H1 (cell line): Measurements from ENCODE around the gene ANKRD31. TPM values are rescaled to one million over a fixed set of nuclear protein-coding genes. Genes with fewer than 3 reads are reported as not detected.

Source experiments
- CTCF ChIA-PET: fragments of 300-600 bp; sonication (Branson Sonifier 250); formaldehyde crosslinking; loops from one replicate; lab custom pipeline; 2021; ENCODE audit not compliant: partially characterized antibody; lab: Charles Lee
- POLR2A ChIA-PET: fragments of 300-600 bp; sonication (Branson Sonifier 250); formaldehyde crosslinking; loops from one replicate; lab custom pipeline; 2021; ENCODE audit warnings: inconsistent platforms; ENCODE audit not compliant: partially characterized antibody; lab: Charles Lee
- DNase-seq, 2 experiments: peaks; one replicate each; pipeline versions ENCODE4 v3.0.0 to v3.0.0-alpha.2; 2010 to 2022; ENCODE audit warnings: low spot score in 2 of 2, low read depth in 1 of 2, mixed read lengths in 1 of 2
- FAIRE-seq: peaks from 2 replicates; lab custom pipeline; 2011; peaks lifted over from hg19 to GRCh38; lab: Jason Lieb, UNC
- H2AFZ ChIP-seq: 2 replicates; pipeline ENCODE4 v1.8.1; 2012; ENCODE audit warnings: low read length, inconsistent platforms
- H2AK5ac ChIP-seq: 2 replicates; pipeline ENCODE4 v1.6.1; 2013; ENCODE audit warnings: low read depth, low read length
- H2BK120ac ChIP-seq: replicated peaks from 2 replicates; pipeline ENCODE3; 2013; ENCODE audit warnings: low read depth, low read length, inconsistent platforms
- H2BK12ac ChIP-seq: 2 replicates; pipeline ENCODE4 v1.6.1; 2013; ENCODE audit warnings: low read depth, low read length
- H2BK15ac ChIP-seq: 2 replicates; pipeline ENCODE4 v1.6.1; 2013; ENCODE audit warnings: low read length
- H2BK20ac ChIP-seq: 2 replicates; pipeline ENCODE4 v1.6.1; 2013; ENCODE audit warnings: low read length
- H2BK5ac ChIP-seq: 2 replicates; pipeline ENCODE4 v1.6.1; 2013; ENCODE audit warnings: low read depth, low read length
- H3K14ac ChIP-seq: 2 replicates; pipeline ENCODE4 v1.6.1; 2013; ENCODE audit warnings: inconsistent platforms; ENCODE audit not compliant: insufficient read length
- H3K18ac ChIP-seq: 2 replicates; pipeline ENCODE4 v1.6.1; 2013; ENCODE audit warnings: low read length; ENCODE audit errors: extremely low read depth
- H3K23ac ChIP-seq: 2 replicates; pipeline ENCODE4 v1.6.1; 2013; ENCODE audit warnings: inconsistent platforms; ENCODE audit not compliant: insufficient read length
- H3K23me2 ChIP-seq: 2 replicates; pipeline ENCODE4 v1.6.1; 2013; ENCODE audit warnings: low read depth, low read length
- H3K27ac ChIP-seq: 2 replicates; pipeline ENCODE4 v1.6.1; 2011; ENCODE audit warnings: low read depth, low read length, inconsistent platforms
- H3K27me3 ChIP-seq, 4 experiments: replicated peaks in 1 of 4; 1 replicate in 1 of 4; 2 replicates in 3 of 4; pipeline versions ENCODE4 v1.6.1 to v1.8.1; 2011 to 2013; ENCODE audit warnings: low read length in 3 of 4, mild to moderate bottlenecking in 3 of 4, inconsistent platforms in 2 of 4, mixed read lengths in 2 of 4, moderate library complexity in 1 of 4; ENCODE audit not compliant: control insufficient read depth in 3 of 4, insufficient read depth in 3 of 4; ENCODE audit errors: extremely low read depth in 1 of 4
- H3K36me3 ChIP-seq, 4 experiments: 2 replicates each; pipeline versions ENCODE4 v1.6.1 to v1.8.1; 2011 to 2013; ENCODE audit warnings: mild to moderate bottlenecking in 4 of 4, low read length in 3 of 4, moderate library complexity in 2 of 4, control low read depth in 1 of 4, inconsistent platforms in 1 of 4; ENCODE audit not compliant: insufficient read depth in 4 of 4, control insufficient read depth in 2 of 4
- H3K4ac ChIP-seq: replicated peaks from 2 replicates; pipeline ENCODE3; 2013; ENCODE audit warnings: low read length, low read depth, mixed read lengths, inconsistent platforms; ENCODE audit not compliant: insufficient read length
- H3K4me1 ChIP-seq, 4 experiments: replicated peaks in 1 of 4; 1 replicate in 1 of 4; 2 replicates in 3 of 4; pipeline versions ENCODE4 v1.6.1 to v1.8.1; 2011 to 2013; ENCODE audit warnings: low read length in 3 of 4, inconsistent platforms in 2 of 4, mixed read lengths in 1 of 4; ENCODE audit not compliant: insufficient read depth in 4 of 4, control insufficient read depth in 3 of 4
- H3K4me2 ChIP-seq, 2 experiments: 2 replicates each; pipeline versions ENCODE4 v1.6.1 to v1.8.1; 2011 to 2013; ENCODE audit warnings: low read depth in 2 of 2, low read length in 2 of 2, control low read depth in 1 of 2, inconsistent platforms in 1 of 2, mild to moderate bottlenecking in 1 of 2; ENCODE audit not compliant: insufficient read depth in 1 of 2
- H3K4me3 ChIP-seq, 4 experiments: fragments of 200-600, 300-600 bp in 1 of 4; sonication (generic), shearing (Covaris generic), sonication (Bioruptor Twin) in 1 of 4; 2 replicates each; pipeline versions ENCODE4 v1.5.1 to v1.8.1; 2011 to 2016; ENCODE audit warnings: low read length in 4 of 4, low read depth in 3 of 4, control low read depth in 2 of 4, inconsistent platforms in 2 of 4, mild to moderate bottlenecking in 2 of 4, mixed read lengths in 1 of 4, moderate library complexity in 1 of 4; ENCODE audit not compliant: insufficient read depth in 2 of 4; ENCODE audit errors: extremely low read depth in 1 of 4
- H3K56ac ChIP-seq: replicated peaks from 2 replicates; pipeline ENCODE3; 2013; ENCODE audit warnings: low read depth, mild to moderate bottlenecking, mixed read lengths, low read length, inconsistent platforms; ENCODE audit not compliant: insufficient read length
- H3K79me1 ChIP-seq: 2 replicates; pipeline ENCODE4 v1.6.1; 2013; ENCODE audit warnings: low read depth, low read length, control low read depth
- H3K79me2 ChIP-seq, 2 experiments: 2 replicates each; pipeline versions ENCODE4 v1.6.1 to v1.8.1; 2012 to 2013; ENCODE audit warnings: low read length in 2 of 2, mild to moderate bottlenecking in 2 of 2, inconsistent platforms in 1 of 2; ENCODE audit not compliant: insufficient read depth in 2 of 2, control insufficient read depth in 1 of 2
- H3K9ac ChIP-seq, 4 experiments: replicated peaks in 1 of 4; 1 replicate in 1 of 4; 2 replicates in 3 of 4; pipeline versions ENCODE4 v1.6.1 to v1.8.1; 2011 to 2013; ENCODE audit warnings: low read depth in 3 of 4, low read length in 3 of 4, control low read depth in 2 of 4, mild to moderate bottlenecking in 2 of 4, moderate library complexity in 2 of 4, inconsistent platforms in 1 of 4; ENCODE audit errors: extremely low read depth in 1 of 4
- H3K9me3 ChIP-seq, 2 experiments: 2 replicates each; pipeline versions ENCODE4 v1.6.1 to v1.8.1; 2012 to 2013; ENCODE audit warnings: mild to moderate bottlenecking in 2 of 2, moderate library complexity in 2 of 2, control low read depth in 1 of 2, inconsistent platforms in 1 of 2, low read depth in 1 of 2, low read length in 1 of 2, mixed read lengths in 1 of 2; ENCODE audit not compliant: insufficient read depth in 2 of 2
- H4K20me1 ChIP-seq, 2 experiments: replicated peaks in 1 of 2; 2 replicates each; pipeline versions ENCODE3 to v1.8.1; 2011 to 2013; ENCODE audit warnings: inconsistent platforms in 2 of 2, low read length in 2 of 2, mild to moderate bottlenecking in 1 of 2; ENCODE audit not compliant: insufficient read depth in 2 of 2, control insufficient read depth in 1 of 2
- H4K5ac ChIP-seq: 2 replicates; pipeline ENCODE4 v1.6.1; 2013; ENCODE audit warnings: low read length, low read depth, mixed read lengths, inconsistent platforms; ENCODE audit not compliant: insufficient read length
- H4K8ac ChIP-seq: 2 replicates; pipeline ENCODE4 v1.8.0; 2013; ENCODE audit warnings: mild to moderate bottlenecking, moderate library complexity, low read length, inconsistent platforms; ENCODE audit not compliant: insufficient read depth; ENCODE audit errors: extremely low read depth
- H4K91ac ChIP-seq: replicated peaks from 2 replicates; pipeline ENCODE3; 2013; ENCODE audit warnings: low read length, mixed read lengths, inconsistent platforms; ENCODE audit not compliant: insufficient read length
- BACH1 ChIP-seq: IDR thresholded peaks from 2 replicates; pipeline ENCODE4 v1.6.1; 2012; ENCODE audit warnings: low read length, improper control_type of control experiment
- BRCA1 ChIP-seq: IDR thresholded peaks from 2 replicates; pipeline ENCODE4 v1.6.1; 2012; ENCODE audit warnings: low read depth, low read length, improper control_type of control experiment
- HDAC2 ChIP-seq, 2 experiments: fragments of 300-600 bp in 1 of 2; sonication (generic) in 1 of 2; IDR thresholded peaks; 2 replicates each; pipeline ENCODE4 v1.6.1; 2011 to 2012; ENCODE audit warnings: low read depth in 2 of 2, low read length in 2 of 2, mild to moderate bottlenecking in 2 of 2, moderate library complexity in 2 of 2, borderline replicate concordance in 1 of 2, inconsistent platforms in 1 of 2
- JUN ChIP-seq: IDR thresholded peaks from 2 replicates; pipeline ENCODE4 v1.6.1; 2011; ENCODE audit warnings: low read depth, mild to moderate bottlenecking, improper control_type of control experiment, low read length
- KDM4A ChIP-seq: IDR thresholded peaks from one replicate; pipeline ENCODE4 v1.7.1; 2012; ENCODE audit warnings: low read depth, mild to moderate bottlenecking, moderate library complexity, low read length, inconsistent platforms; ENCODE audit not compliant: severe bottlenecking
- POLR2AphosphoS5 ChIP-seq: IDR thresholded peaks from 2 replicates; pipeline ENCODE4 v1.6.1; 2011; ENCODE audit warnings: low read depth, low read length
- POU5F1 ChIP-seq: IDR thresholded peaks from 2 replicates; pipeline ENCODE4 v1.6.1; 2011; ENCODE audit warnings: low read depth, mild to moderate bottlenecking, low read length, moderate library complexity
- RBBP5 ChIP-seq: IDR thresholded peaks from 2 replicates; pipeline ENCODE4 v1.7.1; 2012; ENCODE audit warnings: low read depth, mild to moderate bottlenecking, inconsistent platforms, low read length, moderate library complexity, borderline replicate concordance
- RFX5 ChIP-seq: IDR thresholded peaks from 2 replicates; pipeline ENCODE4 v1.6.1; 2011; ENCODE audit warnings: low read depth, low read length, improper control_type of control experiment, borderline replicate concordance
- SP1 ChIP-seq: IDR thresholded peaks from 2 replicates; pipeline ENCODE4 v1.6.1; 2011; ENCODE audit warnings: low read depth, low read length
- SP4 ChIP-seq: IDR thresholded peaks from 2 replicates; pipeline ENCODE4 v1.6.1; 2012; ENCODE audit warnings: low read length, inconsistent platforms
- SRF ChIP-seq: IDR thresholded peaks from 2 replicates; pipeline ENCODE4 v1.6.1; 2011; ENCODE audit warnings: mild to moderate bottlenecking, low read depth, low read length, moderate library complexity
- SUZ12 ChIP-seq: fragments of 200-600 bp; sonication (generic); IDR thresholded peaks from 2 replicates; pipeline ENCODE4 v1.6.1; 2012; ENCODE audit warnings: mild to moderate bottlenecking, inconsistent platforms, low read length, moderate library complexity, mixed read lengths
- TBP ChIP-seq: IDR thresholded peaks from 2 replicates; pipeline ENCODE4 v1.6.1; 2011; ENCODE audit warnings: low read depth, low read length, improper control_type of control experiment
- TCF12 ChIP-seq: IDR thresholded peaks from 2 replicates; pipeline ENCODE4 v1.6.1; 2011; ENCODE audit warnings: low read depth, mild to moderate bottlenecking, low read length
- WGBS, 2 experiments: shearing (Covaris generic) in 1 of 2; methylation state at CpG; one replicate each; pipeline versions ENCODE4 v1.1.6 to v1.1.7; 2013 to 2015; ENCODE audit warnings: low lambda C conversion rate in 2 of 2, mixed read lengths in 2 of 2, inconsistent platforms in 1 of 2, low coverage in 1 of 2, missing lambda C conversion rate in 1 of 2; ENCODE audit not compliant: insufficient replicate concordance in 2 of 2, insufficient coverage in 1 of 2, insufficient read length in 1 of 2; ENCODE audit errors: extremely low coverage in 1 of 2, missing lambda C conversion rate in 1 of 2; 5-methylcytosine and 5-hydroxymethylcytosine counted together
- polyA plus RNA-seq, 7 experiments: library from polyadenylated mRNA; depleted of rRNA in 3 of 7; stranded (reverse) in 5 of 7; unstranded in 2 of 7; fragments of >200 nt in 5 of 7; fragments of 200-250 nt in 2 of 7; gene quantifications; 1 replicate in 5 of 7; 2 replicates in 1 of 7; 4 replicates in 1 of 7; pipeline versions ENCODE4 v1.2.1 to v1.2.3, GENCODE V29; 2011 to 2013; ENCODE audit warnings: missing spikeins in 2 of 7, mixed read lengths in 2 of 7
- total RNA-seq: library from RNA; stranded (reverse); fragmentation: NEBNext Ultra II Directional; extraction: Animal tissue kit (Norgen Biotek cat#: 25700); gene quantifications from 2 replicates; pipeline ENCODE4 v1.2.1, GENCODE V29; 2021
- TF ChIP-seq, protein P1 (sequence below): IDR thresholded peaks from 2 replicates; pipeline ENCODE4 v1.6.1; 2012; ENCODE audit warnings: inconsistent platforms

ANKRD31 gene
- total and polyA plus RNA-seq, 2 of the 8 experiments (the other 6 are each of a cell fraction or from before 2014, with no cell fraction given): 0.05 to 0.06 TPM

DNA sequence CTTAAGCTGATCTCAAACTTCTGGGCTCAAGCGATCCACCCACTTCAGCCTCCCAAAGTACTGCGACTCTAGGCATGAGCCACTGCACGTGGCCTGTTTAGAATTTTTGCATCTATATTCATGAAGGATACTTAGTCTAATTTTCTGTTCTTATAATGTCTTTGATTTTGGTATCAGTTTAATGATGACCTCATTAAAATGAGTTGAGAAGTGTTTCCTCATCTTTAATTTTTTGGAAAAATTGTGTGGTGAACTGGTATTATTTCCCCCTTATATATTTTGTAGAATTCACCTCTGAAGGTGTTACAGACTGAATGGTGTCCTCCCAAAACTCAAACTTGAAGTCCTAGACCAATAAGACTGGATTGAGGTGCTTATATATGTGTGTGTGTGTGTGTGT, 46.5 kb downstream of the ANKRD31 start:
- no peak overlapping the region for H3K4ac ChIP-seq
- no peaks in the 10 kb centered on the region for H3K79me2 ChIP-seq
- no peak overlapping the region for H2BK12ac ChIP-seq
- H3K4me3 ChIP-seq: no peak overlapping the region
- H3K18ac ChIP-seq: no peak overlapping the region
- H3K27ac ChIP-seq: no peak overlapping the region
- DNase-seq (no peak), FAIRE-seq (no peak)
- CTCF ChIA-PET: interaction anchor here (0.9 to 1.4 kb wide), 3 partner anchors 23 to 255 kb away, joined by 4 read pairs; no protein-coding TSS in a partner anchor
- H3K4me2 ChIP-seq: no peak overlapping the region
- H3K9ac ChIP-seq: no peak overlapping the region
- H3K14ac ChIP-seq: no peak overlapping the region
- no peak overlapping the region for H3K23ac ChIP-seq
- no peaks in the 10 kb centered on the region for H3K23me2 ChIP-seq
- H4K5ac ChIP-seq: no peak overlapping the region
- no peak overlapping the region for H2AK5ac ChIP-seq
- H2BK15ac ChIP-seq: no peak overlapping the region
- no peak overlapping the region for H2BK20ac ChIP-seq
- no peak overlapping the region for H4K8ac ChIP-seq
- H3K27me3 ChIP-seq: no peaks in the 10 kb centered on the region
- no peaks in the 10 kb centered on the region for H3K36me3 ChIP-seq
- H3K9me3 ChIP-seq: no peaks in the 10 kb centered on the region
- no peak overlapping the region for H2AFZ ChIP-seq
- H4K91ac ChIP-seq: no peak overlapping the region
- no peak overlapping the region for H2BK120ac ChIP-seq
- no peaks in the 10 kb centered on the region for H4K20me1 ChIP-seq
- WGBS, 2 experiments: 96% methylated on average over 3 of the region's 3 CpGs; no CpG with 5 or more reads in 1 of the 2 experiments
- H2BK5ac ChIP-seq: no peak overlapping the region
- H3K79me1 ChIP-seq: no peaks in the 10 kb centered on the region
- POLR2A ChIA-PET: no interaction called here
- no peak overlapping the region for H3K56ac ChIP-seq
- H3K4me1 ChIP-seq: no peaks in the 10 kb centered on the region
- TF ChIP-seq RFX5 (no peak), BACH1 (no peak), SUZ12 (no peak), POU5F1 (no peak), TCF12 (no peak), BRCA1 (no peak), JUN (no peak), RBBP5 (no peak), HDAC2 (IDR thresholded peaks at IDR 0.05; ENCODE audit: borderline replicate concordance in 1 of 2, low read depth in 2 of 2, low read length in 2 of 2) (no peak), SRF (no peak), KDM4A (no peak), TBP (no peak), SP1 (no peak), POLR2AphosphoS5 (no peak), SP4 (no peak)
- TF ChIP-seq, protein P1, sequence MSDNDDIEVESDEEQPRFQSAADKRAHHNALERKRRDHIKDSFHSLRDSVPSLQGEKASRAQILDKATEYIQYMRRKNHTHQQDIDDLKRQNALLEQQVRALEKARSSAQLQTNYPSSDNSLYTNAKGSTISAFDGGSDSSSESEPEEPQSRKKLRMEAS: no peak
